ENCODE measurements around the gene SNHG17.

DNA sequence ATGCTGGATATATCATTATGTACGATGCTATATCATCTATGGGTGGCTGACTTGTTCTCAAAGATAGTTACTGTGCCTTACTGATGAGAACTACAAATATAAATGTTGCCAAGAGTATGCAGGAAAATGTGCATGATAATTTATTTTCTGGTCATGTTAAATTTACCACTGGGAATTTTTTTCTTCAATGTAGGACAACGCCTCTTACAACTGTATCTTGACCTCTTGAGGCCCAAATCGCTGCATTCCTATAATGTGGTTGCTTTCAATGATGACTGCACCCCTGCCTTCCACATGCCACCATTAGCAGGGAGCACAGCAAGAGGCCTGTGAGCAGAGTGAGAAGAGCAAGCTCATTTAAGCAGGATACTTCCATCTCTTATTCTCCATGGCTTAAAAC is 31.9 kb upstream of the SNHG17 start:
- TF ChIP-seq CTCF (IDR thresholded peaks at IDR 0.05): no peak
- no peak for TF ChIP-seq POLR2A (IDR thresholded peaks at IDR 0.05)

Measured in thyroid gland (tissue), 4 donors.